HG02884 (cell line): ENCODE results near the gene VSTM5.
"Not testable (repeated sequence)": the region's sequence is repeated elsewhere in the genome, so short reads cannot be mapped to it uniquely, and the experiment has no call there.

Source experiments
- ATAC-seq: cut with Tn5 transposase; IDR thresholded peaks from one replicate; pipeline ENCODE4 v1.9.1; 2021; ENCODE audit warnings: mild to moderate bottlenecking, moderate library complexity; ENCODE audit not compliant: unreplicated experiment

The VSTM5 gene, protein sequence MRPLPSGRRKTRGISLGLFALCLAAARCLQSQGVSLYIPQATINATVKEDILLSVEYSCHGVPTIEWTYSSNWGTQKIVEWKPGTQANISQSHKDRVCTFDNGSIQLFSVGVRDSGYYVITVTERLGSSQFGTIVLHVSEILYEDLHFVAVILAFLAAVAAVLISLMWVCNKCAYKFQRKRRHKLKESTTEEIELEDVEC

GRCh38 chr11:93850594-93851018, at the start of gene VSTM5:
VSTM5 (minus strand) TSS chr11:93850618; CDS start chr11:93850502, 116 bp downstream.
- ATAC-seq: no peak

DNA sequence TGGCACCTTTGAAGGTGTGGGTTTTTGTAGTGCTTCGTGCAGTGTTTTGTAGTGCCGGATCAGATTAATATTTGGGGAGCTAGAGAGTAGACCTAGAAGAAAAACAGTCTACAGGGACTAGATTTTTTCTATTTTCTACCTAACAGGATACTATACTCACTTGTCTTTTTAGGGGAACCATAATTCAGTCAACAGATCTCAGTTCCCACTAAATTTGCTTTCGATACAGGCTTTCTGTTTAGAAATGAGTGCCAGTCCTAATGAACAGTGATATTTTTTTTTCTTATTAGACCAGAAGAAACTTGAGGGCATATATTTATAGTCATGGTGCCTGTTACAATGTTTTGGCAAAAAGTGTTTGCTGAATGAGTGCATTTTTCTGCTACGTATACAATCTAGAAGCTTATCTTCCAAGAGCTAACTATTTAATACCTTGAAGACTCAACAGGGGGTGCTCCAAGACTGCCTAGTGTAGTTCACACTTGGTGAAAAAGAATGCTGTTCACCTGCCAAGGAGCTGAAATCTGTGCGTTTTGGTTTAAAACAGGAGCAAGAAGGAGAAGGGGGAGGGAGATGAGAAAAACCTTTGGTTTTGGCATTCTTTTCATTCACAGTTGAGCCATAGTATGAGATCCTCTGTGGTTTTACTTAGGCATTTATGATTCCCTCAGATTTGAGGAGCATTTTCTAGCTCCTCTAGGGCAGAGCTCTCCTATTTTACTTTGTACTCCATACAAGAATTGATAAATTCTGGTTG, 44.9 kb upstream of the VSTM5 start:
- peak; percentile 60 for ATAC-seq

DNA sequence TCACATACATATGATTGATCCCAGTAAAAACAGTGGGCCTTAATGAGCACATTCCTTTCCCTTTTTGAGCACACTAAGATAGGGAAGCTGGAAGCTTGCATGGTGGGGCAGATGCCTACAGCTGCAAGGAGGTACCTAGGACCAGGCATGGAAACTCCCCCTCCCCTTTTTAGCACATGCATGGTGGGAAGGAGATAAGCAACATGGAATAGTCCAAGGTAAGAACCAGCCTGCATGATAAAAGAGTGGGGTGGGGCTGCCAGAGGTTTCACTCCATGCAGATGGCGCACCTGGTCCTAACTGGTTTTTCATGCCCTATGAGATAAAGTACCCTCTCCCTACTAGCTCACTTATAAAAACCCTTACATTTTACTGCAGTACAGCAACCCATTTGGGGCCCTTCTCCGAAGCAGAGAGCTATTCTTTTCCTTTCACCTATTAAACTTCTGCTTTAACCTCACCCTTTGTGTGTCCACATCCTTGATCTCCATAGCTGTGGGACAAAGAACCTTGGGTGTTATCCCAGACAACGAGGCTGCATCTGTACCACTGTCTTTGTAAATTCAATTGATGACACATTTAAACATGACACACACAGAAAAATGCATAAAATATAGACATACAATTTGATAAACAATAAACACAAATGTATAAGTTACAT, 40.1 kb upstream of the VSTM5 start:
- no peak for ATAC-seq

DNA sequence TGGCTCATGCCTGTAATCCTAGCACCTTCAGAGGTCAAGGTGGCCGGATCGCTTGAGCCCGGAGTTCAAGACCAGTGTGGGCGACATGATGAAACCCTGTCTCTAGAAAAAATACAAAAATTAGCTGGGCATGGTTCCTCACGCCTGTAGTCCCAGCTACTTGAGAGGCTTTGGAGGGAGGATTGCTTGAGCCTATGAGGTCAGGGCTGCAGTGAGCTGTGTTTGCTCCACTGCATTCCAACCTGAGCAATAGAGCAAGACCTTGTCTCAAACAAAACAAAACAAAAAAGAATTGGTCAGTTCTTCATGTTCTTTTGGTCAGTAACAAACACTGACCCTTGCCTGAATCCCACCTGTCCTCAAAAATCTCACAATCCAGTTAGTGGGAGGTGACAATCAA, 36.7 kb upstream of the VSTM5 start:
- no peak for ATAC-seq

DNA sequence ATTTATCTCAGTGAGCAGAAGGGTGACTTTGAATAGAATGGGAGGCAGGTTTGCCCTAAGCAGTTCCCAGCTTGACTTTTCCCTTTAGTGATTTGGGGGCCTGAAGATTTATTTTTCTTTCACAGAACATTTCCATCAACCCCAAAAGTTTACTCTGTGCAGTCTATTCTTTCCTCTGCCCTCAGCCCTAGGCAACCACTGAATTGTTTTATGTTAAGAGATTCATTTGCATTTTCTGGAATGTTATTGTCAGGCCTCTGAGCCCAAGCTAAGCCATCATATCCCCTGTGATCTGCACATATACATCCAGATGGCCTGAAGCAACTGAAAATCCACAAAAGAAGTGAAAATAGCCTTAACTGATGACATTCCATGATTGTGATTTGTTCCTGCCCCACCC, 28.7 kb upstream of the VSTM5 start:
- ATAC-seq: not testable (repeated sequence)

- no peak for ATAC-seq
These were observed 25.2 kb upstream of the VSTM5 start for GRCh38 chr11:93875637-93876036.

- ATAC-seq: no peak
These were observed 21.1 kb upstream of the VSTM5 start for GRCh38 chr11:93871526-93871925.

DNA sequence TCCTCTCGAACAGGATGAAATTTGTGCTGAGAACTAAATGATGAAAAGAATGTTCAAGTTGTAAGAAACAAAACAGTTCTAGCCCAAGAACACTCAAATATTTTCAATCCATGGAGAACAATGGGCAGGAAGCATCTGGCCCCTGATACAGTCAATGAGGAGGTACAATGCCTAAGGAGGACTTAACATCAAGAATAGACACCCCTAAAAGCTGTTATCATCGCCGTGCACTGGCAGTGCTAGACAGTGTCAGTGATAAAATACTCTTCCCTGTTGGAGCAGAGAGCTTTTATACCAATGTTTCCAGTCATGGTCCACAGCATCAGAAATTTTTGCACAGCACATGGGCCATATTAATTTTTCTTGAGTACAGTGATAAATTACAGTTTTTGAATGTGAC, 20.2 kb upstream of the VSTM5 start:
- no peak for ATAC-seq

DNA sequence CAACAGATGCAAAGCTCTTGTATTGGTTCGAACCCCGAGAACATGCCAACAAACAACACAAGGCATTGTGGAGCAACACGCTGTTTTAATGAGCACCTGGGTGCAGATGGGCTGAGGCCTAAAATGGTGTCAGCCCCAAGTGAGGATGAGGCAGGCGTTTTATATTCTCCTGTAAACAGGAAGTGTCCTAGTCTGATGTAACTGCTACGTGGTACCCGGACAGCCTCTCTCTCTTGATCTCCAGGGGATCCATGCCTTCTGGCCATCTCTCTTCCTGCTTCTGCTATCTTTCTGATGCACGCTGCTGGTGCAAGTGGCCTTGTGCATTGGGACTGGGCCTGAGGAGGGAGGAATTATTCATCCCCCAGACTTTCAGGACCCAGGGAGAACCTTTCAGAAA, 19.4 kb upstream of the VSTM5 start:
- no peak for ATAC-seq

DNA sequence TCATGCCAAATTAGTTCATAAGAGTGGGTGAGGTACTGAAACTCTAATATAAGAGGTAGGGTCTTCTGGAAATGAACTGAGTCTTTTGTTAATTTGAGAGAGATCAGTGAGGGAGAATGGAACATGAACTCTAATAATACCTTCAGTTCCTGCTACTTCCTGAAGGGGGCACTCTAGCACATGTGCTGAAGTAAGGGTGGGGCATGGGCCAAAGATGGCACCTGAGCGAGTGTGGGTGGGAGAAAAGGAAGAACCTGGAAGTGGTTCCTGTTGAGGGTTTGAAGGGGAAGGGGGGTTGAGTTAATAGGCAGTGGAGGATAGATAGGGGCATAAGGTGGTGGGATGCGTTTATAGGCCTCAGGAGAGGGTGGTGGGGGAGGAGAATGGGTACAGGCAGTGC, 18.0 kb upstream of the VSTM5 start:
- not testable (repeated sequence) for ATAC-seq

GRCh38 chr11:93861808-93862207, 11.4 kb upstream of the VSTM5 start:
- no peak for ATAC-seq

DNA sequence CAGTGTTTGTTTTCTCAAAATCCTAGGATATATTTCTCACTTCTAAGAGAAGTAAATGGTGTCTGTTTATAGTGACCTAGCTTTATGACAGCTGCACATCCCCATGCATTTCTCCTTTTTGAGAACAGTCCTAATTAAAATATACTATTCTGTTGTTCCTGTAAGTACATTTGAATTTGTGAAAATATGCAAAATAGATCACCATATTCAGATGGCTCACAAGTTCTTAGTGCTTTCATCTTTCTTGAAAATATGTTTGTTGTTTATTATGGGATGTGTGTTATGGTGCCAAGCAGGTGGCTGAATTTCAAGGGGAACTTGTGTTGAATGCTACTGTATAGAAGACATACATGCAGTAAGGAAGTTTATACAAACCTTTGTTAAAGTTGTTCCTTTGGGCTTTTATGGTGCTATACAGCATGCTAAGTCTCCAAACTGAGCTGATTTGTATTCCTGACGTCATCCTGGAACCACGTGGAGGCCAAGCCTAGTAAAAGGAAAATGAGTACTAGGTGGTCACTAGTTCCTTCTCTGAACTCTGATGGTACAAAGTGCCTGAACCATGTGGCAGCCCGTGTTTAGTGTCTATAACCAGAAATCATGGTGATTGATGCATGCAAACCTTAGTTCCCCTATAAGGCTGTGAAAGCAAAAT, 7.8 kb upstream of the VSTM5 start:
- ATAC-seq: no peak

- ATAC-seq: no peak
These were observed 7.1 kb upstream of the VSTM5 start for GRCh38 chr11:93857413-93858120.

DNA sequence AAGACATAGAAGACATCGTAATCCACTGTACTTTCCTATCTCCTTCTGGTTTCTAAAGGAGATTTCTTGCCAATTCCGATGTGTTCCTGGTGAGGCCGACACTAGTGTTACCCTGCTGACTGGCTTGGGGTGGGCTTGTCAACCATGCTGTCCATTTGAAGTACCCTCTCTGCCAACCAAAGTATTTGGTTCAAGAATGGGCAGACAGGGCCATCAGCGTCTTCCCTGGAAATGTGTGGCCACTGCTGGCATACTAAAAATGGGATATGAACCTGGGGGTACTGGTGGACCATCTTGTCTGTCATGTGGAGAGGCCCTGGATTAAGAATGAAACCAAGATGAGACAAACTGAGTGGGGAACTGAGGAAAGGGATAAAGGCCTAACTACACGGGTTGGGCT, 1.8 kb upstream of the VSTM5 start:
- no peak for ATAC-seq

GRCh38 chr11:93849751-93850593, 446 bp downstream of the VSTM5 start:
- no peak for ATAC-seq

- ATAC-seq: no peak
These were observed 1.2 kb downstream of the VSTM5 start for GRCh38 chr11:93849201-93849600.

GRCh38 chr11:93846411-93846810, 4.0 kb downstream of the VSTM5 start:
- no peak for ATAC-seq

DNA sequence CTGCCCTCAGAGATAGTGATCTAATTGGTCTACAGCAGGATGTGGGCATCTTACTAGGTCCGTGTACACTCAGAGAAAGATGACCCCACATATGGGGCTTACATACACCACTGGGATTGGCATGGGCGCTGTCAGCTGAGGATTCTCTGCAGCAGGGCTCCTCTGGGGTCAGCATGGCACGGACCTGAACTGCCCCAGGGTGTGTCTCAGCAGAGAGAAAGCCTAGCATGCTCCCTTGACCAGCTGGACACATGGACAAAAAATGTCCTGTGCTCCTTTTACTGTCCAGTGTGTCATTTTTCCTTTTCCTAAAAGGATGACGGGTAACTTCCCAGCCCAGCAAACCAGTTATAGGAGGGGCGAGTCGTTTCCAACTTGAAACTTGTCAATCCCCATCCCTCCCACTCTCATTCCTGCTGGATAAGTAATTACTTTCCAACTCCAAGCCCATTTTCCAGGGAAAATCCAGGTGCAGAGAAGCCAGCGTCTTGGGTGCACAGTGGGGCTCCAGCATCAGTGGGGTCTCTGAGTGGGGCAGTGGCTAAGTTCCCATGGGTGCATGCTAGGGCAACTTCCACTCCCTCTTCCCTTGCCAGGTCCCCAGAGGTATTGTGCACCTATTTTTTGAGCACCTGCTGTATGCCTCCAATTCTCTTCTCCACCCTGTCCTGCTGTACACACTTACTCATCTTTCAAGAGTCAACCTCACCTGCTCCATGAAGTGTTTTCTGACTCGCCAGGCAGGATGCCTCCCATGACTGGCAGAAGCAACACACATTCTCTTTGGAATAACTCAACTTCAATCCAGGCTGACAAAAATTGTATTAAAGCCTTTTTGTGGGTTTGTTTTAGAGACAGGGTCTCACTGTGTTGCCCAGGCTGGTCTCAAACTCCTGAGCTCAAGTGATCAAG, 5.0 kb downstream of the VSTM5 start:
- no peak for ATAC-seq

DNA sequence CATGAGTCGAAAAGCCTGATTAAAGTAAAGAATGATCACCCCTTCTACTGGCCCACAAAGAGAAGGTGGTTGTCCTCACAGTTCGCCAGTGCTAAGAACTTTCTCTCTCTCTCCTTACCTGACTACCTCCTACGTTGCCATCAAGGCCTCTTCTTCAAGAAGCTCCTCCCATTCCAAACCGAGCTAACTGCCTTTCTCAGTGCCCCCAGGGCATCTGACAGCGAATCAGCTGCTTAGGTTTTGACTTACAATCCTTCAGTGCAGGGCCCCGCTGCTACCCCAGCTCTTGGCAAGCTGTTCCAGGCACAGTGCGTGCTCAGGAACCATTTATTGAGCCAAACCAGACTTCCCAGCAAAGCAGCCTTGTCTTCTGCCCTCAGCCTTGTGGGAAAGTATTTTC, 5.8 kb downstream of the VSTM5 start:
- no peak for ATAC-seq
